ENCODE data around the gene TPRA1. TPM values are rescaled to one million over a fixed set of nuclear protein-coding genes. Genes with fewer than 3 reads are reported as not detected.

The TPRA1 gene
- total and polyA plus RNA-seq, 2 experiments from 2014 or later = 16.7 to 30.4 TPM

GRCh38 chr3:127587876-127588275, 2.7 kb downstream of the TPRA1 start:
- no peak overlapping the region for H3K4me3 ChIP-seq
- H3K9me2 ChIP-seq (ENCODE audit: insufficient read depth) = no peaks in the 10 kb centered on the region
- peaks cover 22% of the 10 kb centered on the region for H3K4me1 Mint-ChIP-seq
- peaks cover 22% of the 10 kb centered on the region for H3K27me3 Mint-ChIP-seq (ENCODE audit: insufficient read depth, low read depth, poor library complexity)
- peaks cover 4% of the 10 kb centered on the region; the same call in 1 of the 2 replicates for H4K20me1 ChIP-seq (replicated peaks; ENCODE audit: insufficient read depth)
- H2AFZ ChIP-seq = no peak overlapping the region
- peaks cover 8% of the 10 kb centered on the region for H3F3A ChIP-seq (replicated peaks; ENCODE audit: low read depth)
- H3K27ac ChIP-seq (ENCODE audit: low read depth) = no peak overlapping the region
- H3K79me2 ChIP-seq (replicated peaks; ENCODE audit: insufficient read depth) = peaks cover 21% of the 10 kb centered on the region
- ATAC-seq (no peak), DNase-seq (ENCODE audit: low spot score) (no peak)
- H3K4me3 Mint-ChIP-seq = no peak overlapping the region
- no peak overlapping the region for H3K27ac Mint-ChIP-seq
- no peak overlapping the region for H3K4me2 ChIP-seq
- H3K9me3 Mint-ChIP-seq = no peaks in the 10 kb centered on the region
- no peaks in the 10 kb centered on the region; the same call in 2 of the 3 replicates for H3K36me3 Mint-ChIP-seq (ENCODE audit: low read depth)
- TF ChIP-seq STAT1 (IDR thresholded peaks at IDR 0.05; ENCODE audit: unreplicated experiment) (no peak), CREB1 (CRISPR knock-in tag; IDR thresholded peaks at IDR 0.05; ENCODE audit: low read depth) (no peak), CTCF (conservative IDR thresholded peaks at IDR 0.05; ENCODE audit: low read depth in 2 of 2) (no peak), EZH2phosphoT487 (IDR thresholded peaks at IDR 0.05; ENCODE audit: unreplicated experiment) (no peak), ZNF462 (CRISPR knock-in tag; IDR thresholded peaks at IDR 0.05) (no peak), POLR2AphosphoS5 (IDR thresholded peaks at IDR 0.05; ENCODE audit: low read depth) (no peak)
- H3K4me1 ChIP-seq (ENCODE audit: insufficient read depth) = peaks cover 13% of the 10 kb centered on the region
- no peaks in the 10 kb centered on the region for H3K36me3 ChIP-seq (ENCODE audit: insufficient read depth)
- H3K27me3 ChIP-seq (ENCODE audit: insufficient read depth) = peaks cover 5% of the 10 kb centered on the region; the same call in 1 of the 2 replicates
